ENCODE results near the gene TBCCD1.

Gene TBCCD1

GRCh38 chr3:186567072-186567921, at the start of gene TBCCD1:
TBCCD1 (minus strand) TSS chr3:186567339; CDS start chr3:186564329, 3,010 bp downstream.
- DNase-seq (ENCODE audit: low read depth, low spot score) = peak; percentile 61

DNA sequence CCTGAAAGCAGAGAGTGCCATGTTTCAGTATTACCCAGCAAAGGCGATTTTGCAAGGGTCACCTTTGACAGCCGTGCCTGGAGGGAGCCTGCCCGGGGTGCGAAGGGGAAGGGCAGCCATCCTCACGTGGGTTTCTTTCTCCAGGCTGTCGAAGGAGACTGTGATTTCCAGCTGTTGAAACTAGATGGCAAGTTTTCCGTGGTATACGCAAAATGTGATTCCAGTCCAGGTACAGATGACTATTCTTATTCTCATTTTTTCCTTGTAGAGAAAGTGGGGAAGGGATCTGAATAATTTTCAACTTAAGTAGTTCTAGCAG, 49.1 kb upstream of the TBCCD1 start:
- DNase-seq (ENCODE audit: low read depth, low spot score) = no peak

DNA sequence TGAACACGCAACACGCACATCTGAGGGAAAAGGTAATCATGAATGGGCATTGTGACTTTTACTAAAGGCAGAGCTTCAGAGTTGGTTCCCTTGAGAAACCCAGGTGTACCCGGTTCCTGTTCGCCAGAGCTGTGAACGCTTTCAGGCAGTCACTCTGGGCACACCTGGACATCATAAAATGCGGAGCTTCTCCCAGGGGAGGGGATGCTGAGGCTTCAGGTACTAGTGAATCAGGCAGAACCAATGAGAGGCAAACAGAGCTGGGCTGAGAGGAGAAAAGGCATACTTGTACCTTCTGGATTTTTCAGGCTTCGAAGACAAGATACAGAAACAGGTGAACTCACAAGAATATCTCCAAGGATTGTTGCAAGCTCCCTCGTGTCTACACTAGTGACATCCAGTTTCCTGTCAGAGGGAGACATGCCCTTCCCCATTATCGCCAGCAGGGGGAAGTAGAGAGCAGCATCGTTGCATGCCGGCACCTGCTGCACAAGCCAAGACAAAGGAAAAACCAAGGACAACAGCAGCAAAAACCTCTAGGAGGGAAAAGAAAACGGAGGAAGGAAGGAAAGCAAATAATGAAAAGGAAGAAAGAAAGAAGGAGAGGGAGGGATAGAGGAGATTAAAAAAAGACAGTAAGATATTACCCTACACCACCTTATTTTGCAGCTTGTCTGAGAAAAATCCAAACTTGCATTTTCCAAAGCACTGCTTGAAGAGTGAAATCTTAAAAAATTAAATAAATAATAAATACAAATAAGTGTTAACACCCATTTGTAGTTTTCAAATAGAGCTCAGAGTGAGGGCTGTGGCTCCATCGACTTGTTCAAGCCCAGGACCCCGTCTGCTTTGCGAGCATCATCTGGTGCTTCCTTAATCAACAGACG, 47.7 kb upstream of the TBCCD1 start:
- peak; percentile 50 for DNase-seq (ENCODE audit: low read depth, low spot score)

DNA sequence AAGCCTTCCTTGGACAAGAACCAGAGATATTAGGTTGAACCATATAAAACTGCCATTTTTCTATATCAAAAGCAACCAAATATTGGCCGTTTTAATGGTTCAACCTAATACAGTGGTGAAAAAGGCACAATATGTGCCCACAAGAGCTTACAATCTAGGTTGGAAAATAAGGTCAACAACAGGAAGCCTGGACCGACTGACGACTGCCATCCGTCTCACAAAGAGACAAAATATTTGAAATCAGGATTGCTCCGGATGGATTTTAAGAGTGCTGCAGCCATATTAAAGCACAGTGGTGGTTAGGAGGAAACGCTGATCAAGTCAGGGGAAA, 47.1 kb upstream of the TBCCD1 start:
- DNase-seq (ENCODE audit: low read depth, low spot score) = no peak

DNA sequence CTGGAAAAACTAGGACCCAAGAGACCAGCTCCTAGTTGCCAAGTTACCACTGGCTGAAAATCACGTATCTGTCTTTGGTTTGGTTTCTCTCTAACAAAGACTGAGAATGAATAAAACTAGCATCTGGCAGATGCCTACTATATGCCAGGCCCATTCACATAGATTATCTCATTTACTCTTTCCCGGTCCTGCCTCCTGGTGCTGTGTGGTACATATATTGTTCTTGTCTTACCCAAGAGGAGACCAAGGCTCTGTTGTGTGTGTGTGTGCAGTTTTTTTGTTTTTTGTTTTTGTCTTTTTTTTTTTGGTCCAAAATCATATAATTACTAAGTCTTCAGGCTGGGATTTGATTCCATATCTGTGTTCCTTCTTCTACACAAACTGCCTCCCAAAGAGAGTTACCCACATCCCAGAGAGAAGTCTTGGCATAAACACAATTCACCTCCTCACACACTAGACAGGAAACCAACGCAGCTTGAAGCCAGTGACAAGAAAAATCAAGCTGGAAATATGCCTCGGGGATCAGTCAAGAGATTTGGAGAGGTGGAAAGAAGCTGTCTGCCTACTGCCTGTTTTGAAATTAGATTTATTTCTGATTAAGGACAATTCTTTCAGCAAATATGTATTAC, 46.6 kb upstream of the TBCCD1 start:
- DNase-seq (ENCODE audit: low read depth, low spot score) = no peak

- no peak for DNase-seq (ENCODE audit: low read depth, low spot score)
These were observed 45.8 kb upstream of the TBCCD1 start, which contains the start of gene AHSG for GRCh38 chr3:186612721-186613636. AHSG (plus strand) TSS chr3:186613060; CDS start chr3:186613142, 82 bp downstream.

- no peak for DNase-seq (ENCODE audit: low read depth, low spot score)
These were observed 44.9 kb upstream of the TBCCD1 start for GRCh38 chr3:186612065-186612464.

DNA sequence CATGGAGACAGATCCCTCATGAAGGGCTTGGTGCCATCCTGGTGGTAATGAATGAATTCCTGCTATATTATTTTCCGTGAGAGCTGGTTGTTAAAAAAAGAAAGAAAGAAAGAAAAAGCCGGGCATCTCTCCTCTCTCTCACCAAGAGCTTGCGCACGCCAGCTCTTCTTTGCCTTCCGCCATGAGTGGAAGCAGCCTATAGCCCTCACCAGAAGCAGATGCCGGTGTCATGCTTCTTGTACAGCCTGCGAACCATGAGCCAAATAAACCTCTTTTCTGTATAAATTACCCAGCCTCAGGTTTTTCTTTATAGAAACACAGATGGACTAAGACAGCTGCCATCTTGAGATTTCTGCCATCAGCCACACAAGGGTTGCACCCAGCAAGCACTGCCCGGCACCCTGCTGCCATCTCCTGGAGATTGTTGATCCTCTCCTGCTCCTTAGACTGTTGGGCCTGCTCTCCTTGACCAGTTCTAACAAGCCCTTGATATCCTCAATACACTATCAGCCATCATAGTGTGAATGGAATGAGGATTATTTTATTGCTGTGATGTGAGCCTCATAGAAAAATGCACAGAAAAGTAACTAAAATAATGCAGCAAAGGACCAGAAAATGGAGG, 42.2 kb upstream of the TBCCD1 start:
- DNase-seq (ENCODE audit: low read depth, low spot score) = no peak

- DNase-seq (ENCODE audit: low read depth, low spot score) = no peak
These were observed 41.6 kb upstream of the TBCCD1 start for GRCh38 chr3:186608624-186609215.

DNA sequence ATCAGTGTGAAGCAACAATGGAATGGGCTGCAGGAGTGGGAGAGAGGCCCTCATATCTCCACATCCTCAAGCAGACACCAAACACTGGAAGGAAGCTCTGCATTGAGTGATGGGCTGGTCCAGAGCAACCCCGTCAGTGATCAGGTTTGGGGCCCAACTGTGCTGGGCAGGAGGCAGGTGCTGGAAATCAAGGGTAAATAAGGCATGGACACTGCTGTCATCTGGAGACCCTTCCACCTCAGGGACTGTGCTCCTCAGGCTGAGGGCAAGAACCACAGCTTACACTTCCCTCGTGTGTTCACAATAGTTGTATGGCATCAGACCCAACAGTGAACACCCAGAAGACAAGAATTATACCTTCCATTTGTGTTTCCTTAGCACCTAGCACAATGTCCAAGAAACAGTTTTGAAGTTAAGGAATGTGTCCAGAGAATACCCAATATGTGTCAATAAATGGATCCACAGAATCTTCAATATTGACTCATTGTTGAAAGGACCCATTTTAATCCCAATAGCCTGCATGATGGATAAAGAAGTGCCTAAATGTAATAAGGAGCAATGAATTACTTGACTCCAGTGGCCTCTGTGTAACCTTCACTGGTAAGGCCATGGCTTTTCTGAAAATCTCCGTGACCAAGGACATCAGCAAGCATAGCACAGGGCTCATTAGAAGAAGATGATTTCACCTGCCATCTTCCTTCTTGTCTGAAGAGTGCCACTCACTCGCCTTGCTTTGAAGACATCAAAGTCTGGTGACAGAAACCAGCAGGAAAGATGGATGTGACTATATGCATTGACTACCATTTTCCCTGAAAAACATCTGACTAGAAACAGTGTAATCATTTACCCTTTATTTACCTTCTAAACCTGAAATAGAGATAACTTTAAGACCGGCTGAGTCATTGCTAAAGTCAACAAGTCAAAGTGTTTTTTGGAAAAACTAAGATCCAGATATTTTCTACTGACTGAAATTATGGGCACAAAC, 38.7 kb upstream of the TBCCD1 start:
- no peak for DNase-seq (ENCODE audit: low read depth, low spot score)

GRCh38 chr3:186605078-186605477, 37.9 kb upstream of the TBCCD1 start:
- DNase-seq (ENCODE audit: low read depth, low spot score) = no peak

- no peak for DNase-seq (ENCODE audit: low read depth, low spot score)
These were observed 36.0 kb upstream of the TBCCD1 start for GRCh38 chr3:186603159-186603558.

GRCh38 chr3:186600896-186601295, 33.8 kb upstream of the TBCCD1 start:
- no peak for DNase-seq (ENCODE audit: low read depth, low spot score)

DNA sequence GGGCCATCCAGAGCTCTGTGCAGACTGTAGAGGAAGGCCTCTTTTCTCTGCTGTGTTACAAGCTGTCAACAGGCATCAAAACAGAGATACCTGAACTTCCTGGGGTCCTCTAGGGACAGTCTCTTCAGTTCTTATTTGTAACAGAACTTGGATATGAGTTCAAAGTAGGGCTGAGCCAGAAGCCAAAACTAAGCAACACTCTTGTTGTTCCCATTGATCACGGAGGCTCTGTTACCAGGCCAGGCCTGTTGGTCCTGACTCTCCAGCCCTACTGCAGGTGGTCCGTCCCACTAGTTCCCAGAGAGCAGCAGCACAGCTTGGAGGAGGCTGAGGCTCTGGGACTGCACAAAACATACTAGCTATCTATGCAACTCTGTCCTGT, 32.6 kb upstream of the TBCCD1 start:
- no peak for DNase-seq (ENCODE audit: low read depth, low spot score)

DNA sequence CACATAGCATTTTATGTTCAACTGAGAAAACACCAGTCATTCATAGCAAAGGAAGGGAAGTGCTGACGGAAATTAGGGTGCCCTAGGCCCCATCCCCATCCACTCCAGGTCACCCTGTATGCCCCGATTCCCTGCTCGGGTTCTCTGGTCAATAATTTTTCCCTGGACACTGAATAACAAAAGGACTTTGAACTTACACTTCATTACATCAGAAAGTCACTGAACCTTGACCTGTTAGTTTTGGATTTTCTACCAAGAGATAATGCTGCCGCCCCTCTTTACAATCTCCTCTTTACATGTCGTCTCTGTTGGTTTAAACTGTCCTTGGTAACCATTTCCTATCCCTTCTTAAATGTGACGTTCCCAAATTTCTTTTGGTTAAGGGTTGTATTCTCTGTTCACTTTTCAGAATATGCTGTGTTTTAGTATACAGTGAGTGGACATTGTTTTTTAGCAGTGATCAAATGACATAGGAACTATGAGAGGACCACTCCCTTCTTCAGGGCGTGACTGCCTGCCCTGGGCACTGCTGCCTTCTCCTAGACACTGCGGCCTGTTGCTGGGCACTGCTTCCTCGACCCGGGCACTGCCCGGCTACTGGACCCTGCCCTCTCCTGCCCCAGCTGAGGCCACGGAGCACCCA, 32.1 kb upstream of the TBCCD1 start:
- no peak for DNase-seq (ENCODE audit: low read depth, low spot score)

- no peak for DNase-seq (ENCODE audit: low read depth, low spot score)
These were observed 31.6 kb upstream of the TBCCD1 start for GRCh38 chr3:186598794-186599141.

- DNase-seq (ENCODE audit: low read depth, low spot score) = no peak
These were observed 31.1 kb upstream of the TBCCD1 start for GRCh38 chr3:186598108-186598784.

DNA sequence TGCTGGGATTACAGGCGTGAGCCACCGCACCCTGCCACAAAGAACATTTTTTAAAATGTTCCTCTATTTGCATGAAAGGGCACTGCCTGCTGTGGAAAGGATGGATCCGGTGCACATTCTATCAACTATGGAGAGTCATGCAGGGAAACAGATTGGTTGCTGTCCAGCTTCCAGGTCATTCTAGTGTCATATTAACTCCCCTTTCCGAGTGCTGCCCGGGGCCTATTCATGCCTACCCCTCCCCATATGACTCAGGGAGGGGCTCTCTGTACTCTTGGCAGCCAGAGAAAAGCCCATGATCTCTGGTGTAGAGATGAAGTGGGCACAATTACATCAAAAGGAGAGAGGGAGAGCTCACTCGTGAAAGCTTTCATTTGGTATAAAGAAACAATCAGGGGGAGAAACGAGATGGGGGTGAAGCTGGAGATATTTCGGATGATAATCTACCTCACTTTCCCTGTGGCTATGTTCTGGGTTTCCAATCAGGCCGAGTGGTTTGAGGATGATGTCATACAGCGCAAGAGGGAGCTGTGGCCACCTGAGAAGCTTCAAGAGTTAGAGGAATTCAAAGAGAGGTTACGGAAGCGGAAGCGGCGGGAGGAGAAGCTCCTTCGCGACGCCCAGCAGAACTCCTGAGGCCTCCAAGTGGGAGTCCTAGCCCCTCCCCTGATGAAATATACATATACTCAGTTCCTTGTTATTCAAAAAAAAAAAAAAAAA, 29.6 kb upstream of the TBCCD1 start:
- peak; percentile 30 for DNase-seq (ENCODE audit: low read depth, low spot score)
